Gastroesophageal sphincter (tissue), 4 donors: ENCODE results near the gene TMEM229B. TPM values are rescaled to one million over a fixed set of nuclear protein-coding genes. Genes with fewer than 3 reads are reported as not detected.

Source experiments
- ATAC-seq: fragments of 150-250 bp; one replicate; pipeline ENCODE4 v1.9.1; 2016; ENCODE audit warnings: mild to moderate bottlenecking, moderate library complexity
- H3K27ac ChIP-seq, 4 donors: fragments of 200-600 bp; sonication (generic) in 3 of 4; 1 replicate in 3 of 4; 2 replicates in 1 of 4; pipeline ENCODE4 v1.5.1; 2016 to 2019
- H3K27me3 ChIP-seq: fragments of 200-600 bp; sonication (generic); one replicate; pipeline ENCODE4 v1.5.1; 2019
- H3K36me3 ChIP-seq, 2 donors: fragments of 200-600 bp; sonication (generic); one replicate each; pipeline ENCODE4 v1.5.1; 2019; ENCODE audit warnings: control low read depth in 1 of 2
- H3K4me1 ChIP-seq, 3 donors: fragments of 200-600 bp; sonication (generic); 1 replicate in 2 of 3; 2 replicates in 1 of 3; pipeline ENCODE4 v1.5.1; 2016 to 2019; ENCODE audit warnings: control low read depth in 2 of 3
- H3K4me3 ChIP-seq, 2 donors: fragments of 200-600 bp; sonication (generic); one replicate each; pipeline ENCODE4 v1.5.1; 2019; ENCODE audit warnings: mild to moderate bottlenecking in 1 of 2, moderate library complexity in 1 of 2
- H3K9me3 ChIP-seq, 3 donors: fragments of 200-600 bp; sonication (generic); one replicate each; pipeline ENCODE4 v1.5.1; 2017 to 2019; ENCODE audit warnings: control low read depth in 2 of 3
- EP300 ChIP-seq: sonication (generic); formaldehyde crosslinking; IDR thresholded peaks from one replicate; pipeline ENCODE4 v1.6.1; 2017; ENCODE audit warnings: antibody characterized with exemption, mild to moderate bottlenecking
- POLR2A ChIP-seq, 2 donors: fragments of 450-650 bp; IDR thresholded peaks; one replicate each; pipeline ENCODE4 v1.6.1; 2017; ENCODE audit warnings: antibody characterized with exemption in 2 of 2, mild to moderate bottlenecking in 2 of 2, moderate library complexity in 1 of 2
- POLR2AphosphoS5 ChIP-seq: sonication (generic); formaldehyde crosslinking; IDR thresholded peaks from one replicate; pipeline ENCODE4 v1.6.1; 2017; ENCODE audit warnings: antibody characterized with exemption
- WGBS, 2 donors: methylation state at CpG; one replicate each; pipeline ENCODE4 v1.1.5; 2018; ENCODE audit warnings: low coverage in 1 of 2; 5-methylcytosine and 5-hydroxymethylcytosine counted together
- total RNA-seq, 4 donors: library from RNA; depleted of rRNA; stranded (reverse); fragments of >200 nt; gene quantifications; one replicate each; pipeline ENCODE4 v1.1.0, GENCODE V29; 2016
- TF ChIP-seq, protein P1 (sequence below), 4 experiments: fragments of 200-600 bp in 2 of 4; fragments of 450-650 bp in 2 of 4; sonication (generic) in 1 of 4; IDR thresholded peaks; one replicate each; pipeline ENCODE4 v1.5.1; 2017 to 2019; ENCODE audit warnings: antibody characterized with exemption in 4 of 4, mild to moderate bottlenecking in 2 of 4, moderate library complexity in 2 of 4

Gene TMEM229B
- total RNA-seq, 4 donors from 2014 or later, result 0.94 to 3.9 (median 2.5) TPM

DNA sequence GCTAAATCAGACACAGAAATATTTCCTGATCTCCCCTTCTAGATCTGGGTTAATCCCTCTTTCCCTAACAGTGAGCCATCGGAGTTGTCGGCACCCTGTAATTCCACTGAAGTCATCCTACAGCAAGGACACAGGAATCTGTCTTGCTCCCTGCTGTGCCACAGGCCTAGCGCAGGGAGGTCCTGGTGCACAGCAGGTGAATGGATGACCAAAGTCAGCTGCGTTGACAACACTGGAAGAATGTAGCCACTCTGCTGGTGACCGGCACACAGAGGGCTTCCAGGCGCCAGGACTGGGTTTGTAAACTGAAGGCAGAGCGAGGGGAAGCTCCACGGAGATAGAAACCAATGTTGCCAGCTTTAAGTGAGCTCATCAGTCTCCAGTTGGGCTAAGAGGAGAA is 23.6 kb downstream of the TMEM229B start:
- Histone ChIP-seq H3K9me3 (no peaks in the 10 kb centered on the region), H3K27me3 (no peaks in the 10 kb centered on the region), H3K36me3 (no peaks in the 10 kb centered on the region), H3K27ac (no peak overlapping the region), H3K4me3 (no peak overlapping the region), H3K4me1 (no peaks in the 10 kb centered on the region)
- WGBS, 2 donors, result 40 to 80% methylated on average over 1 to 2 of the region's 8 CpGs
- TF ChIP-seq POLR2AphosphoS5 (no peak), POLR2A (IDR thresholded peaks at IDR 0.05) (no peak), EP300 (no peak)
- TF ChIP-seq, protein P1, sequence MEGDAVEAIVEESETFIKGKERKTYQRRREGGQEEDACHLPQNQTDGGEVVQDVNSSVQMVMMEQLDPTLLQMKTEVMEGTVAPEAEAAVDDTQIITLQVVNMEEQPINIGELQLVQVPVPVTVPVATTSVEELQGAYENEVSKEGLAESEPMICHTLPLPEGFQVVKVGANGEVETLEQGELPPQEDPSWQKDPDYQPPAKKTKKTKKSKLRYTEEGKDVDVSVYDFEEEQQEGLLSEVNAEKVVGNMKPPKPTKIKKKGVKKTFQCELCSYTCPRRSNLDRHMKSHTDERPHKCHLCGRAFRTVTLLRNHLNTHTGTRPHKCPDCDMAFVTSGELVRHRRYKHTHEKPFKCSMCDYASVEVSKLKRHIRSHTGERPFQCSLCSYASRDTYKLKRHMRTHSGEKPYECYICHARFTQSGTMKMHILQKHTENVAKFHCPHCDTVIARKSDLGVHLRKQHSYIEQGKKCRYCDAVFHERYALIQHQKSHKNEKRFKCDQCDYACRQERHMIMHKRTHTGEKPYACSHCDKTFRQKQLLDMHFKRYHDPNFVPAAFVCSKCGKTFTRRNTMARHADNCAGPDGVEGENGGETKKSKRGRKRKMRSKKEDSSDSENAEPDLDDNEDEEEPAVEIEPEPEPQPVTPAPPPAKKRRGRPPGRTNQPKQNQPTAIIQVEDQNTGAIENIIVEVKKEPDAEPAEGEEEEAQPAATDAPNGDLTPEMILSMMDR (IDR thresholded peaks at IDR 0.05), result no peak
- no peak for ATAC-seq

DNA sequence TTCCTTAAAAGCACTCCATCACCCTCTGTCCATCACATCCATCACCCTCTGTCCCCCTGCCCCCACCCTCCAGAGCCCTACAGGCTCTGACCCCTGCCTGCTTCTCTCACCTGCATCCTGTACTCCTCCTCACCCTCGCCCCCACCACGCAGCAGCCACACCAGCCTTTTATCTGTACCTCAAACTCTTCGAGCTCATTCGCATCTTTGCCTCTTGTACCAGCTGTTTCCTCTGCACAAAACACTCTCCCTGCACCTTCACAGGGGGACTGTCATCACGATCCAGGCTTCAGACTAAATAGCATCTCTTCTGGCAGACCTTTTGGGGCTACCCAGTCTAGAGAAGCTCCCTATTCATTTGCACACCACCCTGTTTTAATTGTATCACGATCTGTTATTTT is 24.1 kb downstream of the TMEM229B start:
- Histone ChIP-seq H3K27me3 (no peaks in the 10 kb centered on the region), H3K9me3 (no peaks in the 10 kb centered on the region), H3K27ac (no peak overlapping the region), H3K4me1 (no peaks in the 10 kb centered on the region), H3K36me3 (no peaks in the 10 kb centered on the region), H3K4me3 (no peak overlapping the region)
- no peak for ATAC-seq
- no peak for TF ChIP-seq POLR2AphosphoS5
- TF ChIP-seq, protein P1 (IDR thresholded peaks at IDR 0.05), result no peak
- WGBS, 2 donors, result 30 to 61% methylated on average over 6 of the region's 6 CpGs

DNA sequence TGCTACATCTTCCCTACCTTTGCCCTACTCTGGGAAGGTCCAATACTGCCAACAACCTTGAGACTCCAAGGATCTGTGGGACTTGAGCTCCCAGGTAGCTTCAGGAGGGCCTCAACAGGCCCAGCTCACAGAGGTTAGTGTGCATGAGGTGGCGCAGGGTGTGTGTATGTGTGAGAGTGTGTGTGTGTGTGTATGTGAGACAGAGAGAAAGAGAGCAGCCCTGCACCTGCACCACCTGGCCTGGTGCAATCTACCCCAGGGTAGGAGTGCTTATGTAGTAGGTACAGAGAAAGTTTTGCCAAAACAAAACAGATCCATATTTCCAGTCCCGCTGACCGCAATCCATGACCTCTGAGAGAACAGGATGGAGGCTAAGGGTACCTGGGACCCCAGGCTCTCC is 24.6 kb downstream of the TMEM229B start:
- no peaks in the 10 kb centered on the region for H3K4me1 ChIP-seq
- H3K9me3 ChIP-seq, result no peaks in the 10 kb centered on the region
- no peak for ATAC-seq
- no peak overlapping the region for H3K4me3 ChIP-seq
- H3K36me3 ChIP-seq, result no peaks in the 10 kb centered on the region
- TF ChIP-seq POLR2A (IDR thresholded peaks at IDR 0.05) (no peak), EP300 (no peak), POLR2AphosphoS5 (no peak)
- TF ChIP-seq, protein P1 (IDR thresholded peaks at IDR 0.05), result no peak
- H3K27me3 ChIP-seq, result peaks cover 2% of the 10 kb centered on the region
- 94 to 100% methylated on average over 1 to 3 of the region's 3 CpGs for WGBS, 2 donors
- H3K27ac ChIP-seq, result no peak overlapping the region

DNA sequence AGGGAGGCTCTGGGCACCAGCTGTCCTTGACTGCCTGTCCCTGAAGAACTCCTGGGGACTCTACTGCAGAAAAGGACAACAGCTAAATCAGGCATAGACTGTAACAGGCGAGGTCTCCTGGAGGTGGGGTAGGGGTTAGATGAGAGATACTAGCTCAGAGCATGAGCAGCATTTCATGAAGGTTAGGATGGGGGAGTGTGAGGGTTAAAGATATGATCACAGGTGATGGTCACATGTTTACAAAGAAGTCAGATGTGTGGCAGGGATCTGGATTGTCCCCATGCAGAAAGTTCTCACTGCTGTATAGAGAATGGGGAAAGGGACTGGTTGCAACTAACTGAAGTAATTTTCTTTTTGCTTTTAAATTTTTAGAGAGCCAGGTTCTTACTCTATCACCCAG is 26.5 kb downstream of the TMEM229B start:
- 83 to 86% methylated on average over 1 of the region's 1 CpG for WGBS, 2 donors
- Histone ChIP-seq H3K4me1 (peaks cover 0 to 6% (median 0%) of the 10 kb centered on the region in 3 donors), H3K9me3 (no peaks in the 10 kb centered on the region), H3K36me3 (no peaks in the 10 kb centered on the region), H3K27me3 (peaks cover 14% of the 10 kb centered on the region), H3K27ac (no peak overlapping the region), H3K4me3 (no peak overlapping the region)
- ATAC-seq, result no peak
- TF ChIP-seq, protein P1 (IDR thresholded peaks at IDR 0.05), result no peak
- TF ChIP-seq EP300, result no peak
- TF ChIP-seq POLR2AphosphoS5, result no peak
- TF ChIP-seq POLR2A (IDR thresholded peaks at IDR 0.05), result no peak

DNA sequence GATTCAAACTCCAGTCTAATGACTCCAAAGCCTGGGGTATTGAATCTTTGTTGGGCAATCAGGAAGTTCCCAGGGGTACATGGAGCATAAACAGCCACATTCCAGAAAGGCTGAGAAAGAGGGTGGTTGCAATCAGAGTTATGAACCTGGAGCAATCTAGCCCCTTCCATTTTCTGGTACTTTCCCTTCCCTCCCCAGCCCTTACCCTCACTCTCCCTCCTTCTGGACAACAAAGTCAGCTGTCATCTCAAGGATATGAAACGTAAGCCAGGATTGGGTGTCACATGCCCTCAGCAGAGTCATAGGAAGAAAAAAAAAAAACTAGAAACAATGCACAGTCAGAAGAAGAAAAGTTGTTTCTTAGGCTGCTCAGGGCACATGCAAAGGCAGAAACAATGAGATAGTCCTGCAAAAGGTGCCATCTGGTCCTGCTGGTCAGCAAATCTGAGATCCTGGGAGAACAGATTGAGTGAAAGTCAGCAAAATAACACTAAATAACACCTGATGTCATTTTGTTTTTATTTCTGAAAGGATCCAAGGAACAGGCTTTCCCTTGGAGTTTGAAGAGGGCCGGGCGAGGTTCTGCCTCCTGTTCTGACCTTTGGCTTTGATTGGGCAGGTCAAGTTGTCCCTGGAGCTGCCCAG is 27.1 kb downstream of the TMEM229B start:
- no peaks in the 10 kb centered on the region for H3K9me3 ChIP-seq
- TF ChIP-seq POLR2A (IDR thresholded peaks at IDR 0.05), result no peak
- TF ChIP-seq, protein P1 (IDR thresholded peaks at IDR 0.05), result no peak
- no peak for TF ChIP-seq EP300
- TF ChIP-seq POLR2AphosphoS5, result no peak
- no peak overlapping the region for H3K27ac ChIP-seq
- no peaks in the 10 kb centered on the region for H3K36me3 ChIP-seq
- peaks cover 15% of the 10 kb centered on the region for H3K27me3 ChIP-seq
- 64 to 90% methylated on average over 2 to 3 of the region's 3 CpGs for WGBS, 2 donors
- H3K4me3 ChIP-seq, result no peak overlapping the region
- ATAC-seq, result no peak
- H3K4me1 ChIP-seq, result peaks cover 0 to 6% (median 0%) of the 10 kb centered on the region in 3 donors
